HFF-Myc (cell line): Measurements from ENCODE around the gene AGPAT4.

Source experiments
- DNase-seq: peaks from one replicate; pipeline ENCODE4 v3.0.0-alpha.2; 2011; ENCODE audit warnings: low read depth; ENCODE audit errors: extremely low read depth
- H3K4me3 ChIP-seq: replicated peaks from 2 replicates; pipeline ENCODE4 v1.5.1; 2011; ENCODE audit warnings: low read depth, mild to moderate bottlenecking, control low read depth, low read length
- CTCF ChIP-seq: IDR thresholded peaks from 2 replicates; pipeline ENCODE4 v1.5.1; 2012; ENCODE audit warnings: mild to moderate bottlenecking, low read depth, low read length, control low read depth; ENCODE audit errors: missing control alignments

Gene AGPAT4

GRCh38 chr6:161117942-161118341 is 155.9 kb downstream of the AGPAT4 start:
- DNase-seq: no peak
- no peak for TF ChIP-seq CTCF
- H3K4me3 ChIP-seq: no peak overlapping the region

- no peak for DNase-seq
- H3K4me3 ChIP-seq: no peak overlapping the region
- no peak for TF ChIP-seq CTCF
Measured at GRCh38 chr6:161117308-161117707, 156.6 kb downstream of the AGPAT4 start.

- TF ChIP-seq CTCF: no peak
- DNase-seq: no peak
Measured at GRCh38 chr6:161116554-161116953, 157.3 kb downstream of the AGPAT4 start.

GRCh38 chr6:161115468-161115867 is 158.4 kb downstream of the AGPAT4 start:
- DNase-seq: no peak
- H3K4me3 ChIP-seq: no peak overlapping the region
- TF ChIP-seq CTCF: no peak

More at GRCh38 chr6:161116554-161116953, 157.3 kb downstream of the AGPAT4 start:
- H3K4me3 ChIP-seq: no peak overlapping the region

GRCh38 chr6:161111261-161111660 is 162.6 kb downstream of the AGPAT4 start:
- H3K4me3 ChIP-seq: no peak overlapping the region
- no peak for TF ChIP-seq CTCF
- DNase-seq: no peak

- no peak for TF ChIP-seq CTCF
- no peak overlapping the region for H3K4me3 ChIP-seq
- no peak for DNase-seq
Measured at GRCh38 chr6:161110028-161110779, 163.7 kb downstream of the AGPAT4 start.

- no peak overlapping the region for H3K4me3 ChIP-seq
- TF ChIP-seq CTCF: no peak
- DNase-seq: no peak
Measured at GRCh38 chr6:161109366-161109765, 164.5 kb downstream of the AGPAT4 start.
